K562 (cell line): ENCODE data around the gene MDP1. TPM values are rescaled to one million over a fixed set of nuclear protein-coding genes. Genes with fewer than 3 reads are reported as not detected.
"Not testable (repeated sequence)": the region's sequence is repeated elsewhere in the genome, so short reads cannot be mapped to it uniquely, and the experiment has no call there.

Experiments used
- ATAC-seq: fragments of 200-7000 bp; cut with Tn5 transposase; 3 replicates; pipeline ENCODE4 v1.9.1; 2020; ENCODE audit warnings: moderate library complexity
- BruUV-seq: library from RNA; stranded (reverse); fragments of 400-500 nt; replicated peaks from 2 replicates; lab custom pipeline; 2021; lab: Mats Ljungman, UMichigan
- CTCF ChIA-PET: fragments of 300-600 bp; formaldehyde crosslinking; extraction: SDS; loops from one replicate; lab custom pipeline; 2021; ENCODE audit warnings: low intra/inter-chr PET ratio; lab: Yijun Ruan, JAX
- POLR2A ChIA-PET: fragments of 300-600, 350-650 bp; sonication (Branson Sonifier 250); formaldehyde crosslinking; extraction: SDS; loops from one replicate; lab custom pipeline; 2021; ENCODE audit warnings: antibody characterized with exemption, inconsistent platforms; lab: Yijun Ruan, JAX
- DNase-seq, 4 experiments: peaks; one replicate each; pipeline versions ENCODE4 v3.0.0 to v3.0.0-alpha.2; 2011 to 2018; ENCODE audit warnings: low spot score in 3 of 4, mixed read lengths in 3 of 4; ENCODE audit errors: extremely low read depth in 1 of 4
- FAIRE-seq: peaks from 2 replicates; lab custom pipeline; 2011; peaks lifted over from hg19 to GRCh38; lab: Jason Lieb, UNC
- H2AFZ ChIP-seq: 2 replicates; pipeline ENCODE4 v1.6.0; 2011; ENCODE audit warnings: low read depth, low read length, control low read depth, inconsistent platforms
- H3K27ac ChIP-seq: fragments of 200-600 bp; 3 replicates; pipeline ENCODE4 v1.8.0; 2011; ENCODE audit warnings: low read depth, mild to moderate bottlenecking, control low read depth, inconsistent platforms, low read length, moderate library complexity, mixed read lengths; ENCODE audit errors: extremely low read depth
- H3K27me3 ChIP-seq, 2 experiments: fragments of 300-600 bp in 1 of 2; 2 replicates in 1 of 2; 3 replicates in 1 of 2; pipeline versions ENCODE4 v1.6.0 to v1.8.0; 2011; ENCODE audit warnings: inconsistent platforms in 2 of 2, low read length in 2 of 2, mild to moderate bottlenecking in 1 of 2, mixed read lengths in 1 of 2, moderate library complexity in 1 of 2; ENCODE audit not compliant: control insufficient read depth in 2 of 2, insufficient read depth in 2 of 2
- H3K36me3 ChIP-seq: fragments of 300-600 bp; 3 replicates; pipeline ENCODE4 v1.8.0; 2011; ENCODE audit warnings: mild to moderate bottlenecking, low read length, inconsistent platforms; ENCODE audit not compliant: control insufficient read depth, insufficient read depth
- H3K4me1 ChIP-seq, 2 experiments: fragments of 200-600 bp in 1 of 2; replicated peaks in 1 of 2; 2 replicates in 1 of 2; 3 replicates in 1 of 2; pipeline versions ENCODE4 v1.5.1 to v1.8.0; 2011; ENCODE audit warnings: inconsistent platforms in 2 of 2, low read length in 2 of 2, mild to moderate bottlenecking in 1 of 2, mixed read lengths in 1 of 2, moderate library complexity in 1 of 2; ENCODE audit not compliant: control insufficient read depth in 2 of 2, insufficient read depth in 2 of 2
- H3K4me2 ChIP-seq: 2 replicates; pipeline ENCODE4 v1.6.1; 2011; ENCODE audit warnings: low read length, control low read depth, inconsistent platforms, mixed read lengths; ENCODE audit not compliant: insufficient read depth
- H3K4me3 ChIP-seq: fragments of 200-600 bp; sonication (generic), shearing (Covaris generic); 2 replicates; pipeline ENCODE4 v1.5.1; 2016; ENCODE audit warnings: control low read depth, inconsistent platforms
- H3K79me2 ChIP-seq: fragments of 200-600 bp; 3 replicates; pipeline ENCODE4 v1.8.0; 2011; ENCODE audit warnings: low read length, inconsistent platforms; ENCODE audit not compliant: control insufficient read depth, insufficient read depth
- H3K9ac ChIP-seq, 2 experiments: 2 replicates each; pipeline versions ENCODE4 v1.6.0 to v1.6.1; 2011; ENCODE audit warnings: low read depth in 2 of 2, low read length in 2 of 2, control low read depth in 1 of 2, inconsistent platforms in 1 of 2, mild to moderate bottlenecking in 1 of 2, mixed read lengths in 1 of 2; ENCODE audit not compliant: insufficient read depth in 1 of 2
- H3K9me1 ChIP-seq: one replicate; pipeline ENCODE4 v1.6.0; 2011; ENCODE audit warnings: inconsistent platforms, mild to moderate bottlenecking, low read length, moderate library complexity; ENCODE audit not compliant: control insufficient read depth, insufficient read depth
- H3K9me3 ChIP-seq: replicated peaks from 2 replicates; pipeline ENCODE4 v1.5.1; 2011; ENCODE audit warnings: low read depth, low read length, inconsistent platforms; ENCODE audit not compliant: control insufficient read depth, insufficient read depth
- H4K20me1 ChIP-seq: replicated peaks from 2 replicates; pipeline ENCODE4 v1.6.1; 2011; ENCODE audit warnings: low read length, inconsistent platforms, mixed read lengths; ENCODE audit not compliant: control insufficient read depth, insufficient read depth
- ARHGAP35 ChIP-seq: fragments of 450-650 bp; IDR thresholded peaks from 2 replicates; pipeline ENCODE4 v1.6.1; 2018; ENCODE audit not compliant: partially characterized antibody
- C11orf30 ChIP-seq: fragments of 450-650 bp; IDR thresholded peaks from 2 replicates; pipeline ENCODE4 v1.6.1; 2016; ENCODE audit warnings: low read depth, mild to moderate bottlenecking
- L3MBTL2 ChIP-seq: fragments of 450-650 bp; IDR thresholded peaks from 2 replicates; pipeline ENCODE4 v1.6.1; 2016; ENCODE audit warnings: mild to moderate bottlenecking, moderate library complexity
- NFIX ChIP-seq: fragments of 250-450 bp; sonication (Bioruptor Pico); IDR thresholded peaks from 2 replicates; pipeline ENCODE4 v1.4.0; 2020; ENCODE audit warnings: low read depth, mild to moderate bottlenecking, moderate library complexity
- ZNF133 ChIP-seq: fragments of 250-450 bp; sonication (Bioruptor Pico); IDR thresholded peaks from 2 replicates; pipeline ENCODE4 v1.4.0; 2020; ENCODE audit warnings: mild to moderate bottlenecking
- WGBS: fragments of 100-300 bp; shearing (Covaris generic); methylation state at CpG from one replicate; pipeline ENCODE4 v1.1.6; 2016; ENCODE audit warnings: low coverage, mixed read lengths; ENCODE audit not compliant: insufficient coverage; ENCODE audit errors: missing lambda C conversion rate; 5-methylcytosine and 5-hydroxymethylcytosine counted together
- in situ Hi-C: fragments of 300-500 bp; cut with MboI; formaldehyde crosslinking; loops from 4 replicates; pipeline ENCODE4 v1.15.0; 2018; ENCODE audit warnings: inconsistent platforms, mixed read lengths
- intact Hi-C: fragments of 100-400 bp; cut with micrococcal nuclease; formaldehyde crosslinking; loops from 2 replicates; pipeline ENCODE4 v1.14.2; 2022
- polyA plus RNA-seq, 8 experiments: library from polyadenylated mRNA; depleted of rRNA in 4 of 8; stranded (reverse) in 5 of 8; unstranded in 3 of 8; fragments of >200 nt; fragmentation: Nextera tagmentation in 2 of 8; fragmentation: Illumina TruSeq in 1 of 8; extraction: Ambion mirVana in 2 of 8; extraction: Trizol in 1 of 8; gene quantifications; 2 replicates each; pipeline versions ENCODE4 v1.2.1 to v1.2.3, GENCODE V29; 2011 to 2014; ENCODE audit warnings: inconsistent platforms in 1 of 8, missing spikeins in 1 of 8
- total RNA-seq, 7 experiments: library from RNA; depleted of rRNA in 6 of 7; stranded (reverse); fragments of >200 nt in 6 of 7; fragmentation: Illumina TruSeq in 2 of 7; extraction: Trizol in 2 of 7; gene quantifications; 2 replicates each; pipeline versions ENCODE4 v1.2.1 to v1.2.3, GENCODE V29; 2011 to 2021; ENCODE audit warnings: low replicate concordance in 1 of 7

The MDP1 gene
- total and polyA plus RNA-seq, 9 of the 15 experiments (the other 6 are each of a cell fraction or from before 2014, with no cell fraction given), result 2.7 to 29.6 (median 11.0) TPM

DNA sequence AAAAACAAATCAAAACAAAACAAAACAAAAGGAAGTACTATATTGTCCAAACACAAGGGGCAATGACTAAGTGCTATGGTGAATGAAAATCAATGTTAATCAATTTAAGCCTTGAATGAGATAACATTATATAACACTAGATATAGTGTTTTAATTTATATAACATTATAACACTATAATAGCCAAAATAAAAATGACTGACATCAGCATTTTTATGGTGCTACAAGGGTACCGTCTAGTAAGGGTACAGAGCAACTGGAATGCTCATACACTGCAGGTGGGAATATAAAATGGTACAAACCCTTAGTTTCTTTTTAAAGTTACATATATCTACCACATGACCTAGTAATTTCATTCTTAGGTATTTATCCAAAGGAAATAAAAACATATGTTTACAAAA is 10.6 kb upstream of the MDP1 start (continued):
- TF ChIP-seq C11orf30 (peak; percentile 65), NFIX (CRISPR knock-in tag) (no peak)

DNA sequence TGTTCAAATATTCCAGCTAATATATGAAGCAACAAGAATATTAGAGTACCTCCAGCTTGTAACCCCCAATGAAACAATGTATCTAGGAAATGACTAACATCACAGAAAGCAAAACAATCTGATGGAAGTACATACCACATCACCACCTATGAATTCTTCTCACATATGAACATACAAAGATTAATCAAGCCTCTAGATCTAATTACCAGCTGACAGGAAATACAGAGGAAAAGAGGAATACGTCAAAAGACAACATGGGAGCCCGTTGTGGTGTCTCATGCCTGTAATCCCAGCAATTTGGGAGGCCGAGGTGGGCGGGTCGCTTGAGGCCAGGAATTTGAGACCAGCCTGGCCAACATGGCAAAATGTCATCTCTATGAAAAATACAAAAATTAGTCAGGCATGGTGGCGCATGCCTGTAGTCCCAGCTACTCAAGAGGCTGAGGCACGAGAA is 8.8 kb upstream of the MDP1 start:
- POLR2A ChIA-PET, result interaction anchor here (1.2 kb wide), 1 partner anchor 8 kb away, joined by 4 read pairs; the partner anchor contains the start of gene MDP1
- Histone ChIP-seq H3K9ac (no peak overlapping the region), H3K27me3 (no peaks in the 10 kb centered on the region), H3K4me2 (no peak overlapping the region), H3K27ac (no peak overlapping the region), H3K4me3 (no peak overlapping the region)
- CTCF ChIA-PET, result no interaction called here
- in situ Hi-C loops, result no loop called here
- no peak for TF ChIP-seq ZNF133 (CRISPR knock-in tag)
- no peak for TF ChIP-seq L3MBTL2
- TF ChIP-seq ARHGAP35, result no peak
- TF ChIP-seq, all 486 proteins: peak for 0
- 93% methylated on average over 7 of the region's 7 CpGs for WGBS
- H3K4me1 ChIP-seq, result no peaks in the 10 kb centered on the region; a peak in 1 of 5 replicates
- intact Hi-C loops, result no loop called here
- H3K36me3 ChIP-seq, result peaks cover 12% of the 10 kb centered on the region; the same call in 1 of the 3 replicates
- ATAC-seq, result no peak
- no peaks in the 10 kb centered on the region for H3K9me1 ChIP-seq
- H3K79me2 ChIP-seq, result peaks cover 44% of the 10 kb centered on the region
- no peak overlapping the region for H2AFZ ChIP-seq
- no peaks in the 10 kb centered on the region for H4K20me1 ChIP-seq
- FAIRE-seq, result no peak
- no peak for DNase-seq
- H3K9me3 ChIP-seq, result no peaks in the 10 kb centered on the region
- no TSS peak for BruUV-seq

DNA sequence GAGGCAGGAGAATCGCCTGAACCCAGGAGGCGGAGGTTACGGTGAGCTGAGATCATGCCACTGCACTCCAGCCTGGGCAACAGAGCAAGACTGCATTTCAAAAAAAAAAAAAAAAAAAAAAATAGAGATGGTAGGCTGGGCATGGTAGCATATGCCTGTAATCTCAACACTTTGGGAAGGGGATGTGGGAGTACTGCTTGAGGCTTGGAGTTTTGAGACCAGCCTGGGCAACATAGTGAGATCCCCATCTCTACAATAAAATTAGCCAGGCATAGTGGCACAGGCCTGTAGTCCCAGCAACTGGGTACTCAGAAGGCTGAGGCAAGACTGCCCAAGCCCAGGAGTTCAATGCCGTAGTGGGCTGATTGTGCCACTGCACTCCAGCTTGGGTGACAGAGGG is 7.1 kb upstream of the MDP1 start:
- BruUV-seq, H2AFZ ChIP-seq, H3K27ac ChIP-seq, H3K9ac ChIP-seq, ATAC-seq, intact Hi-C loops, CTCF ChIA-PET, H3K4me2 ChIP-seq, H4K20me1 ChIP-seq, H3K27me3 ChIP-seq, H3K9me1 ChIP-seq, H3K4me3 ChIP-seq, H3K9me3 ChIP-seq, FAIRE-seq, in situ Hi-C loops, POLR2A ChIA-PET, H3K4me1 ChIP-seq, DNase-seq: not testable (repeated sequence)
- 83% methylated on average over 3 of the region's 4 CpGs for WGBS
- Histone ChIP-seq H3K79me2 (peaks cover 38% of the 10 kb centered on the region), H3K36me3 (peaks cover 12% of the 10 kb centered on the region; the same call in 2 of the 3 replicates)
